NOMO-1 (cell line): Measurements from ENCODE around the gene SLC9C2.
"Not testable (repeated sequence)": the region's sequence is repeated elsewhere in the genome, so short reads cannot be mapped to it uniquely, and the experiment has no call there.

ENCODE experiments used
- DNase-seq, 2 experiments: peaks; one replicate each; lab custom pipeline; 2025; ENCODE audit not compliant: unreplicated experiment in 2 of 2; lab: John Stamatoyannopoulos, UW

Gene SLC9C2

GRCh38 chr1:173590557-173590956 lies 12.3 kb downstream of the SLC9C2 start:
- DNase-seq: no peak

GRCh38 chr1:173581383-173582079 lies 21.3 kb downstream of the SLC9C2 start:
- no peak for DNase-seq

- DNase-seq: no peak
Measured at GRCh38 chr1:173580658-173581057, 22.2 kb downstream of the SLC9C2 start.

GRCh38 chr1:173580071-173580470 lies 22.8 kb downstream of the SLC9C2 start:
- DNase-seq: no peak

- DNase-seq: no peak
Measured at GRCh38 chr1:173573596-173573995, 29.3 kb downstream of the SLC9C2 start.

- DNase-seq: no peak
Measured at GRCh38 chr1:173572201-173572873, 30.5 kb downstream of the SLC9C2 start.

GRCh38 chr1:173570370-173571007 lies 32.4 kb downstream of the SLC9C2 start:
- DNase-seq: no peak

GRCh38 chr1:173568483-173568882 lies 34.4 kb downstream of the SLC9C2 start:
- DNase-seq: no peak

GRCh38 chr1:173563846-173564245 lies 39.0 kb downstream of the SLC9C2 start:
- not testable (repeated sequence) for DNase-seq

GRCh38 chr1:173562813-173563212 lies 40.1 kb downstream of the SLC9C2 start:
- DNase-seq: no peak

- no peak for DNase-seq
Measured at GRCh38 chr1:173561263-173561662, 41.6 kb downstream of the SLC9C2 start.

- no peak for DNase-seq
Measured at GRCh38 chr1:173560285-173560880, 42.5 kb downstream of the SLC9C2 start.

GRCh38 chr1:173555651-173556305 lies 47.1 kb downstream of the SLC9C2 start:
- DNase-seq: no peak

GRCh38 chr1:173554541-173555250 lies 48.2 kb downstream of the SLC9C2 start:
- no peak for DNase-seq

- DNase-seq: no peak
Measured at GRCh38 chr1:173554089-173554488, 48.8 kb downstream of the SLC9C2 start.

GRCh38 chr1:173553312-173553711 lies 49.6 kb downstream of the SLC9C2 start:
- DNase-seq: no peak

- no peak for DNase-seq
Measured at GRCh38 chr1:173551699-173552098, 51.2 kb downstream of the SLC9C2 start.

- DNase-seq: no peak
Measured at GRCh38 chr1:173549813-173550212, 53.1 kb downstream of the SLC9C2 start.

GRCh38 chr1:173545688-173546087 lies 57.2 kb downstream of the SLC9C2 start:
- DNase-seq: no peak

- DNase-seq: no peak
Measured at GRCh38 chr1:173536223-173536622, 66.6 kb downstream of the SLC9C2 start.
